ENCODE measurements around the gene PLPP3.

Gene PLPP3

DNA sequence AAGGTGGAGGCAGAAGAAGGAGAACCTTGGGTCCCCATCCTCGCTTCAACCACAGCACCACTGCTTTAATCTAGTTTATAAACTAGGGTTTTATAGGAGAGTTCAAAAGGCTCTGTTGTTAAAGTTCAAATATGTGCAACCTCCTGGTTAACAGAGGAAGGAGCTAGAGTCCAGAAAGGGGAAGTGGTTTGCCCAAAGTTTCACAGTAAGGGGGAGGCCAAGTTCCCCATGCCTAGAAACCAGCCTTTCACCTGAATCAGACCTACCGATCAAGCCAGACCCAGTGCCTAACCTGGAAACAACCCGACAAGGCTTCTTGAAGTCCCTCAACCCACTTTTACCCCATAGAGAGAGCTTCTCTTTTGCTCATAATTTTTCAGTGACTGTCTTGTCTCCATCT lies 106.5 kb downstream of the PLPP3 start:
- DNase-seq (ENCODE audit: insufficient read length, low spot score) (no peak), FAIRE-seq (no peak)

- DNase-seq (ENCODE audit: insufficient read length, low spot score), result no peak
- no peak for FAIRE-seq
Observed at GRCh38 chr1:56469640-56470371, 109.6 kb downstream of the PLPP3 start.

- DNase-seq (ENCODE audit: insufficient read length, low spot score), result no peak
- FAIRE-seq, result no peak
Observed at GRCh38 chr1:56468518-56468917, 110.8 kb downstream of the PLPP3 start.

GRCh38 chr1:56466538-56466937 lies 112.8 kb downstream of the PLPP3 start:
- FAIRE-seq (no peak), DNase-seq (ENCODE audit: insufficient read length, low spot score) (no peak)

- no peak for FAIRE-seq
Observed at GRCh38 chr1:56464294-56464693, 115.1 kb downstream of the PLPP3 start.

GRCh38 chr1:56463376-56463775 lies 116.0 kb downstream of the PLPP3 start:
- FAIRE-seq (no peak), DNase-seq (ENCODE audit: insufficient read length, low spot score) (no peak)

More at GRCh38 chr1:56464294-56464693, 115.1 kb downstream of the PLPP3 start:
- no peak for DNase-seq (ENCODE audit: insufficient read length, low spot score)

- FAIRE-seq, result no peak
Observed at GRCh38 chr1:56462209-56462608, 117.2 kb downstream of the PLPP3 start.

GRCh38 chr1:56461158-56462127 lies 117.9 kb downstream of the PLPP3 start:
- DNase-seq (ENCODE audit: insufficient read length, low spot score) (no peak), FAIRE-seq (no peak)

More at GRCh38 chr1:56462209-56462608, 117.2 kb downstream of the PLPP3 start:
- no peak for DNase-seq (ENCODE audit: insufficient read length, low spot score)

- no peak for DNase-seq (ENCODE audit: insufficient read length, low spot score)
- no peak for FAIRE-seq
Observed at GRCh38 chr1:56459260-56459659, 120.1 kb downstream of the PLPP3 start.

DNA sequence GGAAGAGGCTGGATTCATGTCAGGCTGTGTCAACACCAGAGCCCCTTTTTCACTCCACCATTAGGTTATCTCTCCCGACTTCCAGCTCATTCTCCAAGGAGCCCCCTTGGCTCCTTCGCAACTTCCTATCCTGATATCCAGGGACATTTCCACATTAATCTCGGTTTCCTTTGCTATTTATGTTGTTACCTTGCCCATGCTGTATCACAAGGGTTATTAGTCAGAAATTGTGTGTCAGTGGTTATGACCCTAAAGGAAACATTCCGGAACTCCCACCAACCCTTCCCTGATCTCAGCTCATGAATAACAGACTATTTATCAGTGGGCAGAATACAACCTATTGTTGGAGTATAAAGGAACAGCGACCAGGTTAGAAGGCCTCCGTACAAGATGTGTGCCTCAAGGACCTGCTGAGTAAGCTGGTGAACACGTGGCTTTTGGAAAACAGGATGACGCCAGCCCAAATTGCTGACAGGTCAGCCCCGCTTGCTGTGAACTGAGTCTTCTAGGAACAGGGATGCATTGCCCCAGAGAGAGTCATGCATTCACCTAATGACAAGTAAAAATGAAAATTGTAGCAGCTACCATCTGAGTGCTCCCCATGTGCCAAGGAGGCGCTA lies 121.5 kb downstream of the PLPP3 start:
- FAIRE-seq (no peak), DNase-seq (ENCODE audit: insufficient read length, low spot score) (no peak)

DNA sequence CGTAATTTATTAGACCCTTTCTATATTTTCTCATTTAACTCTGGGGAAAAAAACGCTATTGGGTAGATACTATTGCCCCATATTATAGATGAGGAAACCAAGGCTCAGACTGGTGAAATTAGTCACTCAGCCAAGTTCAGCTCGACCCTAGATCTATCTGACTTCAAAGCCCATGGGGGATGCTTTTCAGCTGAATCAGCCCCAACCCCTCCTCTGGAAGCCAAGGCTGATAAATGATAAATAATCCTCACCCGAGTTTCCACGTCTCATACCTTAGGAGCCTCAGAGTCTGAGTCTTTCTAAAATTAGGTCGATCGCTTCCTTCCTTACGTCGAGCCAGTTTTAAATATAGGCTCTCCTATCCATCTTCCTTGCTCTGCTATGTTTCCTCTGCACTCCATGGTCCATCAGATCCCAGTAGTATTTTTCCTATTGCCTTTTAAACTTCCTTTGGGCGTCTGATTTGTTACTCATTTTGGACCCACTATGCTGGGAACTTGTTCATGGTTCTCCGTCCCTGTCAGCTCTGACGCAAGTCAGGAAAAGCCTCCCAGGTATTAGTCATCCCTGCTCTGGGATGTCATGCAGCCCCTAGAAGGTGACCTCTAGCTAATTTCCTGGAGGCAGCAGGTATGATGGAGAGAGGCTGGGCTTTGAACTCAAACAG lies 122.8 kb downstream of the PLPP3 start:
- FAIRE-seq (no peak), DNase-seq (ENCODE audit: insufficient read length, low spot score) (peak; percentile 27)

- no peak for DNase-seq (ENCODE audit: insufficient read length, low spot score)
Observed at GRCh38 chr1:56453417-56454078, 125.8 kb downstream of the PLPP3 start.

GRCh38 chr1:56453016-56453415 lies 126.3 kb downstream of the PLPP3 start:
- no peak for DNase-seq (ENCODE audit: insufficient read length, low spot score)
- no peak for FAIRE-seq

More at GRCh38 chr1:56453417-56454078, 125.8 kb downstream of the PLPP3 start:
- no peak for FAIRE-seq

DNA sequence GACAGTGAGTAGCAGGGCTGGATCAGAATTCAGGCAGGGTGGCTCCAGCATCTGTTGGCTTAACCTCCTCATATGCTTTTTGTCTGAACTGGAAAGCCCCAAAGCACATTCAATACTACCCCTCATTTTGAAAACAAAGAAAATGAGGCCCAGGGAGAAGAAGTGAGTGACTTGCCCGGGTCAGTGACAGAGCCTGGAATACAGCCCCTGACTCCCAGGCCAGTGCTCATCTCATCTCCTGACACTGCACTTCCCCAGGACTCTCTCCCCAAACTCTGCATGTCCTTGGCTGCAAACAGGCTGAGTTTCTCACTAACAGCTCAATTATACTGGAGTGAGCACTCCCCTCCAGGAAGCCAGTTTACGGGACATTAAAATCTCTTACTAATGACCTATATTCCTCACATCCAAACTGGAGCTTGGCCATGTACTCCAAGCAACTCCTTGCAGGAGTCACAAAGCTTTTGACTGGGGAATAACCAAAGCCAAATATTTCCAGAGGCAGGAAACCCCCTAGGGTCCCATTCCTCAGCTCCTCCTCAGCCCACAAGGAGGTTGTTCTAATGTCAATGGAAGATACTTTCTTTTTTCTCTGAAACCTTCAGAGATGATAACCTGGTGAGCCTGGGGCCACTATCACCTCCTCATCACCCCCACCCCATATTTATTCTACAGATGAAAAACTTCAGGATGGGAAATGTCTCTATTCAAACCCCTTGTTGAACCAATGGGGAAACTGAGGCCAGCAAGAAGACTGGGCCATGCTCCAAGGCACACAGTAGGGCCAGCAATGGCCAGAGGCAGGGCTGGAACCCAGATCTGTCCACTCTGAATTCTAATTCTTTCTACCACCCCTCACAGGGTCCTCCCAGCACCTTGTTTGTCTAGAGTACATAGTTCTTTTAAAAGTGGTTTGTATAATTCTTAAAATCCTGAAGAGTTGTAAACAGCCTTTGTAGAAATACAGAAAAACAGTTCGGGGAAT lies 127.0 kb downstream of the PLPP3 start:
- no peak for FAIRE-seq
- DNase-seq (ENCODE audit: insufficient read length, low spot score), result no peak

- no peak for DNase-seq (ENCODE audit: insufficient read length, low spot score)
Observed at GRCh38 chr1:56451491-56451890, 127.9 kb downstream of the PLPP3 start.

DNA sequence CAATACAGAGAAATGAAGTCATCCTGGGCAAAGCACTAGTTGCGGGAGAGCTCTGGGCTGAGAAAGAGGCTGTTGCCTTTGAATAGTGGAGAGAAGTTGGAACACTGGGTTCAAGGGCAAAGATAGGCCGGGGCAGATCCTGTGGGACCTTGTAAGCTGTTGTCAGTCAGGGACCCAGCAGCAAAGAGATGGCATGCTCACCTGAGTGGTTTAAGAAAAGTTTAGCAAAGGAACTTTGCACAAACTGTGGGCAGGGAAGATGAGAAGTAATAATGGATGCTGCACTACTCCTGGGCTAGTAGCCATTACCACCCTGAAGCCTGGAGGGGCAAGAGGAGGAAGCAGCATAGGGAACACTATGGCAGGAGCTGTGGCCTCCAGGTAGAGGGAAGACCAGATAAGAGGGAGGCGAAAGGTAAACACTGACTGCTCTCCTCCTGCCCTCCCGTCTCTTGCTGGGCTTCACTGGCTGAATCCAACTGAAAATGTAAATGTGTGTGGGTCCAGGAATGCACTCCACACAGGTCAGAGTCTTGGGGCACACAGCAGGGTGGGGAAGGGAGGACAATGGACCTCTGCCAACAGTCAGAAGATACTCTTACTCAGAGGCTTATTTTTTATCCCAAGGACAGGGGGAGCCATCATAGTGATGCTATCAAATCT lies 129.2 kb downstream of the PLPP3 start:
- no peak for FAIRE-seq
- DNase-seq (ENCODE audit: insufficient read length, low spot score), result no peak

More at GRCh38 chr1:56451491-56451890, 127.9 kb downstream of the PLPP3 start:
- FAIRE-seq, result no peak

- no peak for FAIRE-seq
- DNase-seq (ENCODE audit: insufficient read length, low spot score), result peak; percentile 14
Observed at GRCh38 chr1:56448529-56449300, 130.6 kb downstream of the PLPP3 start.

DNA sequence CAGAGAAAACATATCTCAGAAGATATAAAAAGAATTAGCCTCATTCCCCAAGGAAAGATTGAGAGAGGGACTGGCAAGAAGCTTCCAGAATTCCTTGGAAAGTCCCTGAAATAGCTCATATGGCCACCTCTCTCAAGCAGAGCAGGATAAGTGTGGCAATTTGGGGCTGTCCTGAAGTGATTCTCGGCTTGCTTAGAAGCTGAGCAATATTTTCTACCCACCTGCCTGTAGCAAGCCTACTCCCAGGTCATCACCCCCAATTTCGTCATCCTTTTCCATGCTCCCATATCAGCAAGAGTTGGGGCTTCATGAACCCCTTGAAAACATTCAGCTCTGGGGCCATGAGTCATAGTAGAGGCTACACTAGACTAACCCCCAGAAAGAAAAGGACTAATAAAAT lies 131.5 kb downstream of the PLPP3 start:
- FAIRE-seq, result no peak
- no peak for DNase-seq (ENCODE audit: insufficient read length, low spot score)
